OCI-LY1 (cell line): ENCODE measurements around the gene PRKCB.

Experiments
- H2AFZ ChIP-seq: fragments of 200-600 bp; sonication (generic), shearing (Covaris generic); 2 replicates; pipeline ENCODE4 v1.6.0; 2014; ENCODE audit warnings: antibody characterized with exemption, mild to moderate bottlenecking, low read length
- H3F3A ChIP-seq: fragments of 200-600 bp; sonication (generic), shearing (Covaris generic); 2 replicates; pipeline ENCODE4 v1.6.0; 2014; ENCODE audit warnings: mild to moderate bottlenecking, antibody characterized with exemption, low read length, moderate library complexity; ENCODE audit not compliant: insufficient read depth
- H3K27ac ChIP-seq: fragments of 200-600 bp; sonication (generic); 2 replicates; pipeline ENCODE4 v1.5.1; 2014; ENCODE audit warnings: low read length, mixed run types, mild to moderate bottlenecking, low read depth; ENCODE audit not compliant: poor library complexity, severe bottlenecking
- H3K27me3 ChIP-seq: fragments of 200-600 bp; sonication (generic); 2 replicates; pipeline ENCODE4 v1.6.0; 2014; ENCODE audit warnings: antibody characterized with exemption, mild to moderate bottlenecking, low read length, moderate library complexity; ENCODE audit not compliant: insufficient read depth
- H3K36me3 ChIP-seq: fragments of 200-600 bp; sonication (generic); 2 replicates; pipeline ENCODE4 v1.6.1; 2014; ENCODE audit warnings: mild to moderate bottlenecking, antibody characterized with exemption, low read length, moderate library complexity, mixed read lengths; ENCODE audit not compliant: insufficient read depth
- H3K4me1 ChIP-seq: fragments of 200-600 bp; sonication (generic); 2 replicates; pipeline ENCODE4 v1.5.1; 2014; ENCODE audit warnings: mild to moderate bottlenecking, low read length, moderate library complexity; ENCODE audit not compliant: insufficient read depth, severe bottlenecking
- H3K4me2 ChIP-seq: fragments of 200-600 bp; sonication (generic), shearing (Covaris generic); 2 replicates; pipeline ENCODE4 v1.6.1; 2014; ENCODE audit warnings: low read length
- H3K4me3 ChIP-seq: fragments of 200-600 bp; sonication (generic); 2 replicates; pipeline ENCODE4 v1.5.1; 2014; ENCODE audit warnings: low read length, low read depth, mild to moderate bottlenecking, mixed read lengths; ENCODE audit not compliant: poor library complexity, severe bottlenecking
- H3K79me2 ChIP-seq: fragments of 200-600 bp; shearing (Covaris generic); 2 replicates; pipeline ENCODE4 v1.6.1; 2016; ENCODE audit warnings: mixed run types, low read length, mixed read lengths; ENCODE audit not compliant: insufficient read depth
- H3K9ac ChIP-seq: fragments of 200-600 bp; sonication (generic), shearing (Covaris generic); 2 replicates; pipeline ENCODE4 v1.6.1; 2014; ENCODE audit warnings: mild to moderate bottlenecking, low read length, mixed read lengths
- H3K9me2 ChIP-seq: fragments of 200-600 bp; sonication (generic), shearing (Covaris generic); 2 replicates; pipeline ENCODE4 v1.6.1; 2014; ENCODE audit warnings: low read depth, mild to moderate bottlenecking, low read length, mixed read lengths
- H3K9me3 ChIP-seq: fragments of 200-600 bp; shearing (Covaris generic); 2 replicates; pipeline ENCODE4 v1.6.1; 2014; ENCODE audit warnings: low read length, mixed read lengths
- H4K20me1 ChIP-seq: fragments of 200-600 bp; sonication (generic), shearing (Covaris generic); 2 replicates; pipeline ENCODE4 v1.6.0; 2016; ENCODE audit warnings: mild to moderate bottlenecking, low read length; ENCODE audit not compliant: insufficient read depth
- EZH2 ChIP-seq: fragments of 200-600 bp; sonication (generic), shearing (Covaris generic); IDR thresholded peaks from 2 replicates; pipeline ENCODE4 v1.8.0; 2017; ENCODE audit warnings: borderline replicate concordance, mixed run types, mild to moderate bottlenecking, antibody characterized with exemption, low read length, moderate library complexity, mixed read lengths
- TF ChIP-seq, protein P1 (sequence below): fragments of 200-600 bp; sonication (generic), shearing (Covaris generic); IDR thresholded peaks from 2 replicates; pipeline ENCODE4 v1.5.1; 2017; ENCODE audit warnings: mild to moderate bottlenecking, antibody characterized with exemption, low read length, moderate library complexity, mixed read lengths

The PRKCB gene

DNA sequence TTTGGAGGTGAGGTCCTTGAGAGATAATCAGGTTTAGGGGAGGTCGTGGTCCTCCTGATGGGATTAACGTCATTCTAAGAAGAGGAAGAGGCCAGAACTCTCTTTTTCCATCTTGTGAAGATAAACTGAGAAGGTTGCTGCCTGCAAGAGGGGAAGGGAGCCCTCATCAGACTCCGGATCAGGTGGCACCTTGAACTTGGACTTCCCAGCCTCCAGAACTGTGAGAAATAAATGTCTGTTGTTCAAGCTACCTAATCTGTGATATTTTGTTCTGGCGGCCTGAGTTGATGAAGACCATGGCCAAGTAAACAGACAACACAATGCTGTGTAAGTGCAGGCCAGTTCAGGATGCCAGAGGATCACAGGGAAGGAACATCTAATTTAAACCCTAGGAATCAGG is 10.9 kb upstream of the PRKCB start:
- Histone ChIP-seq H3K4me2 (no peak overlapping the region), H3K9me2 (no peaks in the 10 kb centered on the region)

DNA sequence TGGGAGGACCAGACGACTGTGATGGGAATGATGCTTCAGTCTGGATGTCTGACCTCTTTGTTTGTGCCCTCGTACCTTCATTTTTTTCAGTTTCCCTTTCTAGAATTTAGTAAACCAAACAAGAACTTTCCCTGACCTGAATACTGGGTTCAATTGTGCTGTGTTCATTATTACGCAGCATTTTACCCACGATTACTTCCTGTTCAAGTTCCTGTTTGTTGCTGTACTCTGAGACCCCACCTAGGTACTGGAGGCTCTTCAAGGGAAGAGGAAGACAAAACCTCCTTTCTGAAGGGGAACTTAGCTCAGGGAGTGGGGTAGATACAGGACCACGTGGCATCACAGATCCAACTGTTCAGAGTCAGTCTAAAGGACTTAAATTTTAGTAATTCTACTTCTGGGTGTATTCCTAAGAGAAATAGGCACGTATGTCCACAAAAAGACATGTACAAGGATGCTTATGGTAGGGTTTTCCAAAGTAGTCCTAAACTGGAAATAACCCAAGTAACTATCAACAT is 9.2 kb upstream of the PRKCB start:
- no peaks in the 10 kb centered on the region for H3K9me2 ChIP-seq
- no peak overlapping the region for H3K4me3 ChIP-seq
- no peak overlapping the region for H3K27ac ChIP-seq
- H3K79me2 ChIP-seq = no peaks in the 10 kb centered on the region
- no peaks in the 10 kb centered on the region; the same call in 1 of the 2 replicates for H3K36me3 ChIP-seq
- H2AFZ ChIP-seq = peak overlapping the region; percentile 83
- peaks cover 12% of the 10 kb centered on the region for H3K4me1 ChIP-seq
- H3K9me3 ChIP-seq = peaks cover 4% of the 10 kb centered on the region; the same call in 1 of the 2 replicates
- no peaks in the 10 kb centered on the region for H4K20me1 ChIP-seq
- no peaks in the 10 kb centered on the region for H3F3A ChIP-seq
- no peaks in the 10 kb centered on the region for H3K27me3 ChIP-seq
- 0 out of 2 replicates have a peak overlapping the region, but pooled peaks have one; percentile 4 for H3K4me2 ChIP-seq
- TF ChIP-seq, protein P1, sequence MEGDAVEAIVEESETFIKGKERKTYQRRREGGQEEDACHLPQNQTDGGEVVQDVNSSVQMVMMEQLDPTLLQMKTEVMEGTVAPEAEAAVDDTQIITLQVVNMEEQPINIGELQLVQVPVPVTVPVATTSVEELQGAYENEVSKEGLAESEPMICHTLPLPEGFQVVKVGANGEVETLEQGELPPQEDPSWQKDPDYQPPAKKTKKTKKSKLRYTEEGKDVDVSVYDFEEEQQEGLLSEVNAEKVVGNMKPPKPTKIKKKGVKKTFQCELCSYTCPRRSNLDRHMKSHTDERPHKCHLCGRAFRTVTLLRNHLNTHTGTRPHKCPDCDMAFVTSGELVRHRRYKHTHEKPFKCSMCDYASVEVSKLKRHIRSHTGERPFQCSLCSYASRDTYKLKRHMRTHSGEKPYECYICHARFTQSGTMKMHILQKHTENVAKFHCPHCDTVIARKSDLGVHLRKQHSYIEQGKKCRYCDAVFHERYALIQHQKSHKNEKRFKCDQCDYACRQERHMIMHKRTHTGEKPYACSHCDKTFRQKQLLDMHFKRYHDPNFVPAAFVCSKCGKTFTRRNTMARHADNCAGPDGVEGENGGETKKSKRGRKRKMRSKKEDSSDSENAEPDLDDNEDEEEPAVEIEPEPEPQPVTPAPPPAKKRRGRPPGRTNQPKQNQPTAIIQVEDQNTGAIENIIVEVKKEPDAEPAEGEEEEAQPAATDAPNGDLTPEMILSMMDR = no peak
- no peak for TF ChIP-seq EZH2
- no peak overlapping the region for H3K9ac ChIP-seq

More for the DNA sequence above, 10.9 kb upstream of the PRKCB start:
- no peak overlapping the region for H3K4me3 ChIP-seq
- no peaks in the 10 kb centered on the region for H3K79me2 ChIP-seq
- no peak overlapping the region for H2AFZ ChIP-seq
- H4K20me1 ChIP-seq = no peaks in the 10 kb centered on the region
- TF ChIP-seq EZH2 = no peak
- TF ChIP-seq, protein P1 = no peak
- peaks cover 12% of the 10 kb centered on the region for H3K4me1 ChIP-seq
- H3K9me3 ChIP-seq = peaks cover 4% of the 10 kb centered on the region; the same call in 1 of the 2 replicates
- no peaks in the 10 kb centered on the region for H3K27me3 ChIP-seq
- H3K27ac ChIP-seq = no peak overlapping the region
- H3K36me3 ChIP-seq = no peaks in the 10 kb centered on the region; the same call in 1 of the 2 replicates
- H3F3A ChIP-seq = no peaks in the 10 kb centered on the region
- H3K9ac ChIP-seq = no peak overlapping the region

DNA sequence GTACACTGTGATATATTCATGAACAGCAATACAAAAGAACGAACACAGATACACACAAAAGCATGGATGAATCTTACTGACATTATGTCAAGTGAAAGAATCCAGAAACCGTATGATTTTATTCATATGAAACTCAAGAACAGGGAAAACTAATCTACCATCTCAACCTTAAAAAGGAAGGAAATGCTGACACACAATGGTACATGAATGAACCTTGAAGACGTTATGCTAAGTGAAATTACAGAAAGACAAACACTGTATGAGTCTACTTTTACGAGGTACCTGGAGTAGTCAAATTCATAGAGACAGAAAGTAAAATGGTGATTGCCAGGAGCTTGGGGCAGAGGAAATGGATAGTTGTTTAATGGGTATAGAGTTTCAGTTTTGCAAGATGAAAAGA is 8.7 kb upstream of the PRKCB start:
- H4K20me1 ChIP-seq = no peaks in the 10 kb centered on the region
- peak overlapping the region; percentile 83 for H2AFZ ChIP-seq
- TF ChIP-seq, protein P1 = no peak
- no peak for TF ChIP-seq EZH2
- no peak overlapping the region for H3K9ac ChIP-seq
- no peak overlapping the region for H3K27ac ChIP-seq
- H3K9me3 ChIP-seq = peaks cover 4% of the 10 kb centered on the region; the same call in 1 of the 2 replicates
- no peaks in the 10 kb centered on the region for H3F3A ChIP-seq
- H3K4me1 ChIP-seq = peaks cover 12% of the 10 kb centered on the region
- H3K4me2 ChIP-seq = 0 out of 2 replicates have a peak overlapping the region, but pooled peaks have one; percentile 4
- no peak overlapping the region for H3K4me3 ChIP-seq
- no peaks in the 10 kb centered on the region; the same call in 1 of the 2 replicates for H3K36me3 ChIP-seq
- no peaks in the 10 kb centered on the region for H3K27me3 ChIP-seq
- no peaks in the 10 kb centered on the region for H3K79me2 ChIP-seq
- H3K9me2 ChIP-seq = no peaks in the 10 kb centered on the region
